B cell (primary cell): ENCODE measurements around the gene CABLES2. TPM values are rescaled to one million over a fixed set of nuclear protein-coding genes. Genes with fewer than 3 reads are reported as not detected.

Experiments used
- ATAC-seq: fragments of 200-7000 bp; cut with Tn5 transposase; one replicate; pipeline ENCODE4 v1.10.0; 2021; ENCODE audit warnings: low read depth, mild to moderate bottlenecking, moderate number of reproducible peaks, moderate library complexity
- CTCF ChIA-PET: fragments of 350-600 bp; sonication (Branson Sonifier 250); formaldehyde crosslinking; loops from one replicate; lab custom pipeline; 2021; ENCODE audit warnings: antibody characterized with exemption, inconsistent platforms; lab: Charles Lee
- POLR2A ChIA-PET: fragments of 350-600 bp; sonication (Branson Sonifier 250); formaldehyde crosslinking; loops from one replicate; lab custom pipeline; 2021; ENCODE audit warnings: antibody characterized with exemption; lab: Charles Lee
- DNase-seq: peaks from one replicate; pipeline ENCODE4 v3.0.0; 2013
- H2AFZ ChIP-seq: 2 replicates; pipeline ENCODE4 v1.6.1; 2012; ENCODE audit warnings: mild to moderate bottlenecking, low read depth, low read length; ENCODE audit not compliant: insufficient read depth, poor library complexity, severe bottlenecking
- H3K27ac ChIP-seq, 2 donors: 1 replicate in 1 of 2; 2 replicates in 1 of 2; pipeline ENCODE4 v1.5.1; 2012 to 2013; ENCODE audit warnings: low read length in 2 of 2, mild to moderate bottlenecking in 2 of 2, moderate library complexity in 1 of 2
- H3K27me3 ChIP-seq, 4 experiments: fragments of 200-600 bp in 1 of 4; sonication (generic) in 1 of 4; replicated peaks in 1 of 4; 1 replicate in 2 of 4; 2 replicates in 2 of 4; pipeline versions ENCODE4 v1.6.1 to v1.7.0; 2013 to 2016; ENCODE audit warnings: low read length in 3 of 4, mild to moderate bottlenecking in 2 of 4, mixed read lengths in 1 of 4, moderate library complexity in 1 of 4; ENCODE audit not compliant: insufficient read depth in 4 of 4, control insufficient read depth in 3 of 4; ENCODE audit errors: control extremely low read depth in 1 of 4
- H3K36me3 ChIP-seq, 2 experiments: replicated peaks in 1 of 2; 1 replicate in 1 of 2; 2 replicates in 1 of 2; pipeline versions ENCODE4 v1.6.1 to v1.7.1; 2013; ENCODE audit warnings: low read length in 1 of 2; ENCODE audit not compliant: insufficient read depth in 2 of 2, control insufficient read depth in 1 of 2; ENCODE audit errors: control extremely low read depth in 1 of 2, extremely low read depth in 1 of 2
- H3K4me1 ChIP-seq, 2 donors: fragments of 200-600 bp in 1 of 2; sonication (generic) in 1 of 2; 1 replicate in 1 of 2; 2 replicates in 1 of 2; pipeline versions ENCODE4 v1.5.1 to v1.6.1; 2013 to 2017; ENCODE audit warnings: low read length in 2 of 2; ENCODE audit not compliant: control insufficient read depth in 2 of 2, insufficient read depth in 2 of 2
- H3K4me2 ChIP-seq: replicated peaks from 2 replicates; pipeline ENCODE3; 2012; ENCODE audit warnings: mild to moderate bottlenecking, low read depth, low read length; ENCODE audit not compliant: poor library complexity, severe bottlenecking
- H3K4me3 ChIP-seq, 5 experiments: fragments of 200-600 bp in 1 of 5; sonication (generic) in 1 of 5; 1 replicate in 3 of 5; 2 replicates in 2 of 5; pipeline versions ENCODE4 v1.5.1 to v1.7.0; 2011 to 2016; ENCODE audit warnings: low read length in 4 of 5, mild to moderate bottlenecking in 4 of 5, low read depth in 2 of 5, control low read depth in 1 of 5, moderate library complexity in 1 of 5; ENCODE audit not compliant: insufficient read depth in 1 of 5; ENCODE audit errors: control extremely low read depth in 1 of 5, extremely low read depth in 1 of 5
- H3K79me2 ChIP-seq: fragments of 200-600 bp; sonication (generic); one replicate; pipeline ENCODE4 v1.6.0; 2016; ENCODE audit warnings: low read length; ENCODE audit not compliant: control insufficient read depth, insufficient read depth
- H3K9ac ChIP-seq: fragments of 200-600 bp; sonication (generic); 2 replicates; pipeline ENCODE4 v1.6.1; 2017; ENCODE audit warnings: mild to moderate bottlenecking, low read length, moderate library complexity
- H3K9me3 ChIP-seq, 3 donors: one replicate each; pipeline versions ENCODE4 v1.6.1 to v1.7.1; 2013; ENCODE audit warnings: low read length in 2 of 3; ENCODE audit not compliant: control insufficient read depth in 2 of 3, insufficient read depth in 1 of 3; ENCODE audit errors: control extremely low read depth in 1 of 3
- H4K20me1 ChIP-seq: 2 replicates; pipeline ENCODE4 v1.6.0; 2012; ENCODE audit warnings: mild to moderate bottlenecking, low read length; ENCODE audit not compliant: insufficient read depth, control insufficient read depth, poor library complexity, severe bottlenecking
- H3K27ac Mint-ChIP-seq: one replicate; pipeline ENCODE4 v1.8.0; 2021; ENCODE audit warnings: mixed read lengths
- H3K27me3 Mint-ChIP-seq: one replicate; pipeline ENCODE4 v1.8.0; 2021; ENCODE audit warnings: mixed read lengths
- H3K4me1 Mint-ChIP-seq: one replicate; pipeline ENCODE4 v1.8.0; 2021; ENCODE audit warnings: mixed read lengths
- H3K4me3 Mint-ChIP-seq: one replicate; pipeline ENCODE4 v1.8.0; 2021; ENCODE audit warnings: mixed read lengths
- H3K9me3 Mint-ChIP-seq: one replicate; pipeline ENCODE4 v1.8.0; 2022; ENCODE audit warnings: mixed read lengths; ENCODE audit not compliant: insufficient read depth
- CTCF ChIP-seq: fragments of 200-600 bp; IDR thresholded peaks from one replicate; pipeline ENCODE4 v1.8.0; 2022; ENCODE audit warnings: antibody characterized with exemption, mild to moderate bottlenecking
- EZH2 ChIP-seq: IDR thresholded peaks from 2 replicates; pipeline ENCODE4 v1.6.1; 2012; ENCODE audit warnings: borderline replicate concordance, low read depth, mild to moderate bottlenecking, moderate library complexity, low read length; ENCODE audit not compliant: insufficient read depth, poor library complexity, severe bottlenecking
- WGBS: methylation state at CpG from one replicate; pipeline ENCODE4 v1.1.5; 2013; ENCODE audit warnings: missing lambda C conversion rate; ENCODE audit not compliant: insufficient coverage; 5-methylcytosine and 5-hydroxymethylcytosine counted together
- intact Hi-C: fragments of 100-400 bp; cut with micrococcal nuclease; formaldehyde crosslinking; loops from one replicate; pipeline ENCODE4 v1.10.0; 2022
- polyA plus RNA-seq: library from polyadenylated mRNA; depleted of rRNA; stranded (reverse); fragments of >200 nt; gene quantifications from 2 replicates; pipeline ENCODE4 v1.2.3, GENCODE V29; 2012
- total RNA-seq, 2 donors: library from RNA; stranded (reverse); fragments of 120-200 nt in 1 of 2; gene quantifications; 1 replicate in 1 of 2; 2 replicates in 1 of 2; pipeline versions ENCODE4 v1.2.3 to v1.2.4, GENCODE V29; 2013 to 2022

Gene CABLES2
- total and polyA plus RNA-seq, 2 donors (not counting 1 experiment from before 2014, with no cell fraction given), result 4.8 to 8.2 TPM

- Histone ChIP-seq H2AFZ (no peak overlapping the region), H3K36me3 (no peaks in the 10 kb centered on the region), H3K27me3 (no peaks in the 10 kb centered on the region), H3K4me2 (peak overlapping the region; percentile 8), H3K9me3 (no peaks in the 10 kb centered on the region), H3K79me2 (no peaks in the 10 kb centered on the region), H3K9ac (no peak overlapping the region), H4K20me1 (no peaks in the 10 kb centered on the region), H3K27ac (no peak overlapping the region), H3K4me3 (no peak overlapping the region), H3K4me1 (peaks cover 0 to 6% of the 10 kb centered on the region in 2 donors)
- no peak for TF ChIP-seq EZH2
- no peak for TF ChIP-seq CTCF
- no peak overlapping the region for H3K4me3 Mint-ChIP-seq
- no peak for DNase-seq
- H3K9me3 Mint-ChIP-seq, result no peaks in the 10 kb centered on the region
- intact Hi-C loops, result no loop called here
- ChIA-PET CTCF (interaction anchor here (1.2 kb wide), 1 partner anchor 17 kb away, joined by 3 read pairs; no protein-coding TSS in a partner anchor), POLR2A (no interaction called here)
- H3K4me1 Mint-ChIP-seq, result peaks cover 2% of the 10 kb centered on the region
- 46% methylated on average over 7 of the region's 7 CpGs for WGBS
- no peak for ATAC-seq
- no peak overlapping the region for H3K27ac Mint-ChIP-seq
- H3K27me3 Mint-ChIP-seq, result no peaks in the 10 kb centered on the region
Measured at GRCh38 chr20:62357681-62358080, 49.4 kb downstream of the CABLES2 start.

DNA sequence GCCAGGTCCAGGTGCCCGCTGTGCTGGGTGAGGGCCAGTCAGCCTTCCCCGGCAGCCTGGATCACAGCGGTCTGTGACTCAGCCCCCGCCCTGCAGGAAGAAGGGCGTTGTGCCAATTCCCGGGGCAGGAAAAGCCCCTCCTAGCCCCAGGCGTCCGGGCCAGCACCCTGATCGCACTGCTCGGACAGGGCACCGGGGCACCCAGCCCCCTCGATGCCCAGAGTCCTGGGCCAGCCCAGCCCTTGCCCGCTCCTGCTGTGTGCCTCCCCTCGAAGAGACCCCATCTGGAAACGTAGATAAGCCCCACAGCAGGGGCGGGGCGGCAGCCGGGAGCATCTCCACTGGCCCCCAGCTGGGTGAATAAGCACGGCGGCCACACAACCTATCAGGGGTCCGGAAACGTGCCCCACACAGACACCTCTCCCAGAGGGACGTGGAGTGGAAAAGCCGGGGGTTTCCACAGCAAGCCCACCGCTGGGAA is 49.9 kb downstream of the CABLES2 start:
- no peaks in the 10 kb centered on the region for H3K9me3 Mint-ChIP-seq
- no peak overlapping the region for H3K27ac Mint-ChIP-seq
- no peaks in the 10 kb centered on the region for H3K4me1 Mint-ChIP-seq
- Histone ChIP-seq H3K9ac (no peak overlapping the region), H4K20me1 (no peaks in the 10 kb centered on the region), H3K79me2 (no peaks in the 10 kb centered on the region), H3K4me3 (no peak overlapping the region), H3K4me2 (no peak overlapping the region), H3K27me3 (no peaks in the 10 kb centered on the region), H3K9me3 (no peaks in the 10 kb centered on the region), H2AFZ (no peak overlapping the region), H3K4me1 (peaks cover 0 to 6% of the 10 kb centered on the region in 2 donors), H3K27ac (no peak overlapping the region), H3K36me3 (no peaks in the 10 kb centered on the region)
- no peak for TF ChIP-seq EZH2
- no peak for TF ChIP-seq CTCF
- DNase-seq, result no peak
- H3K4me3 Mint-ChIP-seq, result no peak overlapping the region
- 29% methylated on average over 25 of the region's 25 CpGs for WGBS
- POLR2A ChIA-PET, result no interaction called here
- CTCF ChIA-PET, result interaction anchor here (1.2 kb wide), 1 partner anchor 17 kb away, joined by 3 read pairs; no protein-coding TSS in a partner anchor
- intact Hi-C loops, result no loop called here
- no peaks in the 10 kb centered on the region for H3K27me3 Mint-ChIP-seq
- ATAC-seq, result no peak
